ENCODE measurements around the gene ARHGAP5. TPM values are rescaled to one million over a fixed set of nuclear protein-coding genes. Genes with fewer than 3 reads are reported as not detected.

The ARHGAP5 gene
- total RNA-seq, 4 donors from 2014 or later: 85.8 to 167 (median 104) TPM

- Histone ChIP-seq H3K36me3 (no peaks in the 10 kb centered on the region), H3K27ac (no peak overlapping the region), H3K9me3 (no peaks in the 10 kb centered on the region), H3K4me3 (no peak overlapping the region), H3K27me3 (no peaks in the 10 kb centered on the region), H3K4me1 (peaks cover 0 to 38% (median 0%) of the 10 kb centered on the region in 4 donors)
- no peak for TF ChIP-seq CTCF (IDR thresholded peaks at IDR 0.05)
- no peak for TF ChIP-seq POLR2A (IDR thresholded peaks at IDR 0.05)
- TF ChIP-seq EP300 (IDR thresholded peaks at IDR 0.05): no peak
- 87 to 94% methylated on average over 2 of the region's 2 CpGs for WGBS, 2 donors
- DNase-seq (ENCODE audit: low spot score in 2 of 2): no peak
These were observed 22.4 kb downstream of the ARHGAP5 start for GRCh38 chr14:32099473-32099872.

GRCh38 chr14:32100175-32100574 lies 23.1 kb downstream of the ARHGAP5 start:
- no peak overlapping the region for H3K27ac ChIP-seq
- no peaks in the 10 kb centered on the region for H3K27me3 ChIP-seq
- peaks cover 0 to 42% (median 0%) of the 10 kb centered on the region in 4 donors for H3K4me1 ChIP-seq
- TF ChIP-seq CTCF (IDR thresholded peaks at IDR 0.05) (no peak), EP300 (IDR thresholded peaks at IDR 0.05) (no peak), POLR2A (IDR thresholded peaks at IDR 0.05) (no peak)
- no peak overlapping the region for H3K4me3 ChIP-seq
- H3K9me3 ChIP-seq: no peaks in the 10 kb centered on the region
- 93 to 96% methylated on average over 5 of the region's 5 CpGs for WGBS, 2 donors
- no peak for DNase-seq (ENCODE audit: low spot score in 2 of 2)
- no peaks in the 10 kb centered on the region for H3K36me3 ChIP-seq

- H3K36me3 ChIP-seq: peaks cover 0 to 6% (median 0%) of the 10 kb centered on the region in 3 donors
- H3K9me3 ChIP-seq: no peaks in the 10 kb centered on the region
- 85 to 95% methylated on average over 3 of the region's 3 CpGs for WGBS, 2 donors
- H3K4me3 ChIP-seq: no peak overlapping the region
- H3K27me3 ChIP-seq: no peaks in the 10 kb centered on the region
- no peak overlapping the region for H3K27ac ChIP-seq
- TF ChIP-seq CTCF (IDR thresholded peaks at IDR 0.05) (no peak), POLR2A (IDR thresholded peaks at IDR 0.05) (no peak), EP300 (IDR thresholded peaks at IDR 0.05) (no peak)
- H3K4me1 ChIP-seq: peaks cover 0 to 45% (median 0%) of the 10 kb centered on the region in 4 donors
- DNase-seq (ENCODE audit: low spot score in 2 of 2): no peak
These were observed 25.2 kb downstream of the ARHGAP5 start for GRCh38 chr14:32102152-32102787.

GRCh38 chr14:32102968-32103367 lies 25.9 kb downstream of the ARHGAP5 start:
- Histone ChIP-seq H3K36me3 (peaks cover 0 to 6% (median 0%) of the 10 kb centered on the region in 3 donors), H3K9me3 (no peaks in the 10 kb centered on the region), H3K27ac (no peak overlapping the region), H3K4me1 (peaks cover 0 to 50% (median 0%) of the 10 kb centered on the region in 4 donors), H3K27me3 (no peaks in the 10 kb centered on the region), H3K4me3 (no peak overlapping the region)
- no peak for DNase-seq (ENCODE audit: low spot score in 2 of 2)
- TF ChIP-seq CTCF (IDR thresholded peaks at IDR 0.05): no peak
- TF ChIP-seq POLR2A (IDR thresholded peaks at IDR 0.05): no peak
- TF ChIP-seq EP300 (IDR thresholded peaks at IDR 0.05): no peak

GRCh38 chr14:32104308-32104707 lies 27.2 kb downstream of the ARHGAP5 start:
- TF ChIP-seq EP300 (IDR thresholded peaks at IDR 0.05) (no peak), CTCF (IDR thresholded peaks at IDR 0.05) (no peak), POLR2A (IDR thresholded peaks at IDR 0.05) (no peak)
- H3K4me1 ChIP-seq: peaks cover 0 to 59% (median 4%) of the 10 kb centered on the region in 4 donors
- no peaks in the 10 kb centered on the region for H3K27me3 ChIP-seq
- H3K36me3 ChIP-seq: peaks cover 0 to 6% (median 0%) of the 10 kb centered on the region in 3 donors
- no peak overlapping the region for H3K27ac ChIP-seq
- no peak overlapping the region for H3K4me3 ChIP-seq
- WGBS, 2 donors: 94 to 95% methylated on average over 1 of the region's 1 CpG
- no peaks in the 10 kb centered on the region for H3K9me3 ChIP-seq
- DNase-seq (ENCODE audit: low spot score in 2 of 2): no peak
